HEK293 (cell line): ENCODE results near the gene C16orf82.

ENCODE experiments used
- CTCF ChIA-PET: fragments of 350-600 bp; formaldehyde crosslinking; extraction: SDS; loops from one replicate; lab custom pipeline; 2021; ENCODE audit warnings: antibody characterized with exemption; lab: Yijun Ruan, JAX
- POLR2A ChIA-PET: fragments of 300-600 bp; formaldehyde crosslinking; extraction: SDS; loops from one replicate; lab custom pipeline; 2020; ENCODE audit warnings: antibody characterized with exemption, inconsistent platforms; lab: Yijun Ruan, JAX
- H3K27ac ChIP-seq: fragments of 200-500 bp; sonication (Bioruptor generic); 2 replicates; pipeline ENCODE4 v1.5.1; 2014; ENCODE audit warnings: low read depth, low read length, control low read depth, inconsistent platforms; ENCODE audit errors: extremely low read depth
- H3K36me3 ChIP-seq, 2 experiments: fragments of 200-500 bp in 1 of 2; sonication (Bioruptor generic) in 1 of 2; 1 replicate in 1 of 2; 2 replicates in 1 of 2; pipeline ENCODE4 v1.5.1; 2014 to 2017; ENCODE audit warnings: inconsistent platforms in 2 of 2, low read length in 2 of 2; ENCODE audit not compliant: control insufficient read depth in 2 of 2, insufficient read depth in 1 of 2
- H3K4me1 ChIP-seq: fragments of 200-500 bp; sonication (Bioruptor generic); 2 replicates; pipeline ENCODE4 v1.5.1; 2014; ENCODE audit warnings: mild to moderate bottlenecking, low read length, inconsistent platforms; ENCODE audit not compliant: control insufficient read depth, insufficient read depth
- H3K4me3 ChIP-seq: 2 replicates; pipeline ENCODE4 v1.5.1; 2011; ENCODE audit warnings: low read depth, mild to moderate bottlenecking, control low read depth, low read length, moderate library complexity
- H3K9me3 ChIP-seq: fragments of 200-500 bp; sonication (Bioruptor generic); 2 replicates; pipeline ENCODE4 v1.5.1; 2014; ENCODE audit warnings: low read depth, low read length, inconsistent platforms; ENCODE audit not compliant: control insufficient read depth, insufficient read depth
- BCL11A ChIP-seq: fragments of 450-650 bp; formaldehyde crosslinking; IDR thresholded peaks from 2 replicates; pipeline ENCODE4 v1.5.1; 2016; ENCODE audit warnings: low read depth, missing biosample characterization, missing genetic modification characterization
- KLF16 ChIP-seq: fragments of 450-650 bp; formaldehyde crosslinking; IDR thresholded peaks from 2 replicates; pipeline ENCODE4 v1.5.1; 2017; ENCODE audit warnings: missing biosample characterization, missing genetic modification characterization
- OVOL3 ChIP-seq: fragments of 450-650 bp; formaldehyde crosslinking; IDR thresholded peaks from 2 replicates; pipeline ENCODE4 v1.5.1; 2016; ENCODE audit warnings: missing biosample characterization, missing genetic modification characterization
- PRDM1 ChIP-seq: fragments of 450-650 bp; formaldehyde crosslinking; IDR thresholded peaks from 2 replicates; pipeline ENCODE4; 2016; ENCODE audit warnings: missing biosample characterization, missing genetic modification characterization
- ZBTB21 ChIP-seq: fragments of 450-650 bp; formaldehyde crosslinking; IDR thresholded peaks from 2 replicates; pipeline ENCODE4 v1.5.1; 2017; ENCODE audit warnings: missing biosample characterization, missing genetic modification characterization
- ZBTB7A ChIP-seq: fragments of 450-650 bp; formaldehyde crosslinking; IDR thresholded peaks from 2 replicates; pipeline ENCODE4 v1.5.1; 2016; ENCODE audit warnings: low read depth, missing biosample characterization, missing genetic modification characterization
- ZBTB8A ChIP-seq: fragments of 450-650 bp; formaldehyde crosslinking; IDR thresholded peaks from 2 replicates; pipeline ENCODE4 v1.5.1; 2016; ENCODE audit warnings: missing biosample characterization, missing genetic modification characterization
- ZFP3 ChIP-seq: fragments of 450-650 bp; formaldehyde crosslinking; IDR thresholded peaks from 2 replicates; pipeline ENCODE4 v1.5.1; 2016; ENCODE audit warnings: low read depth, missing biosample characterization, missing genetic modification characterization
- ZNF138 ChIP-seq: fragments of 450-650 bp; formaldehyde crosslinking; IDR thresholded peaks from 2 replicates; pipeline ENCODE4 v1.5.1; 2016; ENCODE audit warnings: missing biosample characterization, missing genetic modification characterization, borderline replicate concordance
- ZNF140 ChIP-seq: fragments of 450-650 bp; formaldehyde crosslinking; IDR thresholded peaks from 2 replicates; pipeline ENCODE4 v1.5.1; 2016; ENCODE audit warnings: missing biosample characterization, missing genetic modification characterization
- ZNF248 ChIP-seq: fragments of 450-650 bp; formaldehyde crosslinking; IDR thresholded peaks from 2 replicates; pipeline ENCODE4 v1.5.1; 2017; ENCODE audit warnings: missing biosample characterization, missing genetic modification characterization
- ZNF274 ChIP-seq, 2 experiments: fragments of 200-500 bp in 1 of 2; fragments of 450-650 bp in 1 of 2; sonication (Bioruptor generic) in 1 of 2; formaldehyde crosslinking in 1 of 2; IDR thresholded peaks; 2 replicates each; pipeline versions ENCODE4 v1.5.1 to v1.6.1; 2014 to 2016; ENCODE audit warnings: borderline replicate concordance in 1 of 2, inconsistent platforms in 1 of 2, low read length in 1 of 2, missing biosample characterization in 1 of 2, missing genetic modification characterization in 1 of 2
- ZNF311 ChIP-seq: fragments of 450-650 bp; formaldehyde crosslinking; IDR thresholded peaks from 2 replicates; pipeline ENCODE4 v1.5.1; 2017; ENCODE audit warnings: missing biosample characterization, missing genetic modification characterization, borderline replicate concordance
- ZNF37A ChIP-seq: fragments of 450-650 bp; IDR thresholded peaks from 2 replicates; pipeline ENCODE4 v1.5.1; 2018; ENCODE audit warnings: missing biosample characterization, missing genetic modification characterization
- ZNF501 ChIP-seq: fragments of 450-650 bp; formaldehyde crosslinking; IDR thresholded peaks from 2 replicates; pipeline ENCODE4 v1.5.1; 2016; ENCODE audit warnings: missing biosample characterization, missing genetic modification characterization
- ZNF510 ChIP-seq: fragments of 450-650 bp; formaldehyde crosslinking; IDR thresholded peaks from 2 replicates; pipeline ENCODE4 v1.5.1; 2018; ENCODE audit warnings: mild to moderate bottlenecking, missing genetic modification characterization, missing biosample characterization; ENCODE audit not compliant: insufficient replicate concordance
- ZNF558 ChIP-seq: fragments of 450-650 bp; formaldehyde crosslinking; IDR thresholded peaks from 2 replicates; pipeline ENCODE4 v1.5.1; 2016; ENCODE audit warnings: missing biosample characterization, missing genetic modification characterization
- ZNF600 ChIP-seq: fragments of 450-650 bp; formaldehyde crosslinking; IDR thresholded peaks from 2 replicates; pipeline ENCODE4 v1.5.1; 2016; ENCODE audit warnings: missing biosample characterization, missing genetic modification characterization
- ZNF629 ChIP-seq: fragments of 450-650 bp; formaldehyde crosslinking; IDR thresholded peaks from 2 replicates; pipeline ENCODE4 v1.5.1; 2017; ENCODE audit warnings: missing biosample characterization, missing genetic modification characterization
- ZNF664 ChIP-seq: fragments of 450-650 bp; formaldehyde crosslinking; IDR thresholded peaks from 2 replicates; pipeline ENCODE4 v1.5.1; 2016; ENCODE audit warnings: missing biosample characterization, missing genetic modification characterization
- TF ChIP-seq, protein P1 (sequence below): fragments of 450-650 bp; formaldehyde crosslinking; IDR thresholded peaks from 2 replicates; pipeline ENCODE4 v1.5.1; 2016; ENCODE audit warnings: missing biosample characterization, missing genetic modification characterization
- TF ChIP-seq, protein P2 (sequence below): fragments of 450-650 bp; formaldehyde crosslinking; IDR thresholded peaks from 2 replicates; pipeline ENCODE4; 2016; ENCODE audit warnings: missing biosample characterization, missing genetic modification characterization
- TF ChIP-seq, protein P3 (sequence below): fragments of 450-650 bp; formaldehyde crosslinking; IDR thresholded peaks from 2 replicates; pipeline ENCODE4 v1.5.1; 2016; ENCODE audit warnings: missing biosample characterization, missing genetic modification characterization

C16orf82 gene

DNA sequence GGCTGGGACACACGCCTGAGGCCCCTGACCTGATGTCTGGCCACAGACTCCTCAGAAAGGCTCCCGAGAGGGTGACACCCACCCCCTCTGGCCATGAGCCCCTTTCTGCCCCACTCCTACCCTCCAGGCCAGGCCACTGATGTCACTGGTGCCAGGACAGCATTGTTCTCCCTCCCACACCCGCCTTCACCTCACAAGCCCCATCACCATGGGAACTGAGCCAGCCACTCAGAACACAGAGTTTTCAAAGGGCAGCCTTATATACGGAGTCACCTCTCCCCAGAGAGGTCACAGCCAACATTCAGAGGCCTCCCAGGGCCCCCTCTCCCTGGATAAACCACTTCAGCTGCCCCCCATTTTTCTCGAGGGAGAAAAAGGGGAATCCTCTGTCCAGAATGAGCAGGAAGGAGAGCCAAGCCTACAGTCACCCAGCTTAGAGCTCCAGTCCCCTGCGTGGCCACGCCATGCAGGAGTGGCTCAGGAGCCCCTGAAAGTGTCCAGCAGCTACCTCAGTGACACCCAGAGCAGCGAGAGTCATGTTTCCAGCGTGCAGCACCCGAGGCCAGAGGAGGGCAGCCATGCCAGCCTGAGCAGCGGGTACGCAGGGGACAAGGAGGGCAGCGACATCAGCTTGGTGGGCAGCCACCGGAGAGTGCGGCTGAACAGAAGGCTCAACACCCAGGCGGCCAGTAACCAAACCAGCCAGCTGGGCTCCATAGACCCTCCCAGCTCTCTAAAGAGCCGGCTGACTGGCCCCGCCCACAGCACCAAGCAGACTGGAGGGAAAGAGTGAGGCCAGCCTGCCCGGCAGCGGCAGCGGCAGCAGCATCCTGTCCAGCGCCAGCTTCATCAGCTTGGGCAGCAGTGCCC, at the start of gene C16orf82:
Gene C16orf82 (plus strand): TSS at position 260 of the 870 bp plus-strand sequence.
- POLR2A ChIA-PET: no interaction called here
- Histone ChIP-seq H3K27ac (no peak within 1 kb of the TSS), H3K36me3 (no peaks in the 10 kb centered on the region), H3K4me3 (no peak within 1 kb of the TSS), H3K4me1 (no peaks in the 10 kb centered on the region), H3K9me3 (no peaks in the 10 kb centered on the region)
- TF ChIP-seq ZNF501 (tag by site-specific recombination): no peak
- no peak for TF ChIP-seq ZNF664 (tag by site-specific recombination)
- TF ChIP-seq ZNF558 (tag by site-specific recombination): no peak
- no peak for TF ChIP-seq BCL11A (tag by site-specific recombination)
- no peak for TF ChIP-seq ZFP3 (tag by site-specific recombination)
- TF ChIP-seq ZNF600: no peak
- TF ChIP-seq KLF16 (tag by site-specific recombination): no peak
- TF ChIP-seq, protein P1, sequence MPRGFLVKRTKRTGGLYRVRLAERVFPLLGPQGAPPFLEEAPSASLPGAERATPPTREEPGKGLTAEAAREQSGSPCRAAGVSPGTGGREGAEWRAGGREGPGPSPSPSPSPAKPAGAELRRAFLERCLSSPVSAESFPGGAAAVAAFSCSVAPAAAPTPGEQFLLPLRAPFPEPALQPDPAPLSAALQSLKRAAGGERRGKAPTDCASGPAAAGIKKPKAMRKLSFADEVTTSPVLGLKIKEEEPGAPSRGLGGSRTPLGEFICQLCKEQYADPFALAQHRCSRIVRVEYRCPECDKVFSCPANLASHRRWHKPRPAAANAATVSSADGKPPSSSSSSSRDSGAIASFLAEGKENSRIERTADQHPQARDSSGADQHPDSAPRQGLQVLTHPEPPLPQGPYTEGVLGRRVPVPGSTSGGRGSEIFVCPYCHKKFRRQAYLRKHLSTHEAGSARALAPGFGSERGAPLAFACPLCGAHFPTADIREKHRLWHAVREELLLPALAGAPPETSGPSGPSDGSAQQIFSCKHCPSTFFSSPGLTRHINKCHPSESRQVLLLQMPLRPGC (tag by site-specific recombination): no peak
- CTCF ChIA-PET: no interaction called here

DNA sequence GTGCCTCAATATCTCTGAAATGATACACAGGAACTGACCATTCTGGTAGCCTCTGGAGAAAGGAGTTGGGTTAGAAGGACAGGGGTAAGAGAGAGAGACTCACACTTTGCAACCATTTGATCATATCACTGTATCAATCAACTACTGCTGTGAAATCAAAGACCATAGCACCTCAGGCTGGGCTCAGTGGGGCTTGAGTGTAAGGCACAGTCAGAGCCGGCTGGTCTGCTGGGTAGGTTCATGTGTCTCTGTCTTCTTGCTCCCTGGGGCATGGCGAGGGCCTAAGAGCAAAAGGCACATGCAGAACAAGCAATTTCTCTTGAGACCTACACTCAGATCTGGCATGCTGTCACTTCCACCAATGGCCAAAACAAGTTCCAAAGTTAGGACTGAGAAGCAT, 46.7 kb upstream of the C16orf82 start:
- no peak for TF ChIP-seq ZNF629
- no peak for TF ChIP-seq ZNF274 (IDR thresholded peaks at IDR 0.05; ENCODE audit: low read length)
- TF ChIP-seq ZNF274 (tag by site-specific recombination; IDR thresholded peaks at IDR 0.05; ENCODE audit: borderline replicate concordance): no peak
- TF ChIP-seq ZBTB7A (tag by site-specific recombination): no peak
- TF ChIP-seq PRDM1: no peak
- TF ChIP-seq ZBTB8A (tag by site-specific recombination): no peak
- no peak for TF ChIP-seq ZNF138 (tag by site-specific recombination)
- no peak for TF ChIP-seq ZNF140 (tag by site-specific recombination)
- no peak for TF ChIP-seq ZNF510 (tag by site-specific recombination)
- TF ChIP-seq ZNF37A (tag by site-specific recombination): no peak
- TF ChIP-seq ZNF311: no peak
- TF ChIP-seq ZNF248 (tag by site-specific recombination): no peak
- TF ChIP-seq, protein P2, sequence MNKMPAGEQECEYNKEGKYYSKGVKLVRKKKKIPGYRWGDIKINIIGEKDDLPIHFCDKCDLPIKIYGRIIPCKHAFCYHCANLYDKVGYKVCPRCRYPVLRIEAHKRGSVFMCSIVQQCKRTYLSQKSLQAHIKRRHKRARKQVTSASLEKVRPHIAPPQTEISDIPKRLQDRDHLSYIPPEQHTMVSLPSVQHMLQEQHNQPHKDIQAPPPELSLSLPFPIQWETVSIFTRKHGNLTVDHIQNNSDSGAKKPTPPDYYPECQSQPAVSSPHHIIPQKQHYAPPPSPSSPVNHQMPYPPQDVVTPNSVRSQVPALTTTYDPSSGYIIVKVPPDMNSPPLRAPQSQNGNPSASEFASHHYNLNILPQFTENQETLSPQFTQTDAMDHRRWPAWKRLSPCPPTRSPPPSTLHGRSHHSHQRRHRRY (tag by site-specific recombination): no peak
- no peak for TF ChIP-seq OVOL3 (tag by site-specific recombination)
- no peak for TF ChIP-seq ZBTB21 (tag by site-specific recombination)
- TF ChIP-seq, protein P3, sequence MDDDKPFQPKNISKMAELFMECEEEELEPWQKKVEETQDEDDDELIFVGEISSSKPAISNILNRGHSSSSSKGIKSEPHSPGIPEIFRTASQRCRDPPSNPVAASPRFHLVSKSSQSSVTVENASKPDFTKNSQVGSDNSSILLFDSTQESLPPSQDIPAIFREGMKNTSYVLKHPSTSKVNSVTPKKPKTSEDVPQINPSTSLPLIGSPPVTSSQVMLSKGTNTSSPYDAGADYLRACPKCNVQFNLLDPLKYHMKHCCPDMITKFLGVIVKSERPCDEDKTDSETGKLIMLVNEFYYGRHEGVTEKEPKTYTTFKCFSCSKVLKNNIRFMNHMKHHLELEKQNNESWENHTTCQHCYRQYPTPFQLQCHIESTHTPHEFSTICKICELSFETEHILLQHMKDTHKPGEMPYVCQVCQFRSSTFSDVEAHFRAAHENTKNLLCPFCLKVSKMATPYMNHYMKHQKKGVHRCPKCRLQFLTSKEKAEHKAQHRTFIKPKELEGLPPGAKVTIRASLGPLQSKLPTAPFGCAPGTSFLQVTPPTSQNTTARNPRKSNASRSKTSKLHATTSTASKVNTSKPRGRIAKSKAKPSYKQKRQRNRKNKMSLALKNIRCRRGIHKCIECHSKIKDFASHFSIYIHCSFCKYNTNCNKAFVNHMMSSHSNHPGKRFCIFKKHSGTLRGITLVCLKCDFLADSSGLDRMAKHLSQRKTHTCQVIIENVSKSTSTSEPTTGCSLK: no peak
- Histone ChIP-seq H3K4me1 (no peaks in the 10 kb centered on the region), H3K36me3 (no peaks in the 10 kb centered on the region), H3K9me3 (no peaks in the 10 kb centered on the region), H3K4me3 (no peak overlapping the region), H3K27ac (no peak overlapping the region)
- ChIA-PET CTCF (no interaction called here), POLR2A (no interaction called here)
